CD4-positive, alpha-beta T cell treated with Interleukin-17A for 1 hour (primary cell): ENCODE measurements around the gene TMEM53.
"Not testable (repeated sequence)": the region's sequence is repeated elsewhere in the genome, so short reads cannot be mapped to it uniquely, and the experiment has no call there.

ENCODE experiments used
- DNase-seq: peaks from one replicate; pipeline ENCODE4 v3.0.0-alpha.2; 2020

TMEM53 gene

GRCh38 chr1:44672254-44672955, 1.9 kb downstream of the TMEM53 start:
- DNase-seq = peak; percentile 37

DNA sequence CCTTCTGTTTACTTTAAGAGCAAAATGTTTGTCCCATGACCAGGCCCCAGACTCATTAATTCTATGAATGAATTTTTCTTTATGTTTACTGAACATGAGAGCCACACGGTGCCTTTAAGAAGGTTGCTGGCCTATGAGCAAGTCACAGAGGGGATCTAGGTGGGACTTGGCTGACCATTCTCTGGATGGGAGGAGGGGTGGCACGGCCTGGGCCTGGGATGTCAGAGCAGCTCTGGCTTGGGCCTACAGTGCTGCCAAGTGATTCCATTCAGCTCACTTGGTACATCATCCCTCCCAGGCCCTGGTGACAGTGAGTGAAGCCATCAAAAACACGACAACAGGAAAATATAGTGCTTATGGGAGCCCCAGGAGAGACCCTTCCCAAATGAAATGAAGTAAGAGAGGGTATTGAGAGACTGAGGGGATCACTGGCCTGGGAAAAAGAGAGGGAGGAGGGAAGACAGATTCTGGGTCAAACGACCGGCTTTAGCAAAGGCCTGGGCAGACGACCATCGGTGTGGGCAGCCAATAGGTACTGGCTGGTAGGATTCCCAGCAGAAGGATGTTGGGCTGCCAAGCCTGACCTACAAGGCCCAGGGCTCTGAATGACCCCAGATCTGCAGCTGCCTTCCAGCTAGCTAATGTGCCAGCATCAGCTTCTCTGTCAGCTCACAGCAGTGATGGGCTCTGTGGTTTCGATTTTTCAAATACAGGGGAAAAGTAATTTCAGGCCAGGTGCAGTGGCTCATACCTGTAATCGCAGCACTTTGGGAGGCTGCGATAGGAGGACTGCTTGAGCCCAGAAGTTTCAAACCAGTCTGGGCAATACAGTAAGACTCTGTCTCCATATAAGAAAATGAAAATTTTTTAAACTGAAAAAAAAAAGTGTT, 3.3 kb downstream of the TMEM53 start:
- DNase-seq = no peak

GRCh38 chr1:44666719-44667118, 7.6 kb downstream of the TMEM53 start:
- not testable (repeated sequence) for DNase-seq

DNA sequence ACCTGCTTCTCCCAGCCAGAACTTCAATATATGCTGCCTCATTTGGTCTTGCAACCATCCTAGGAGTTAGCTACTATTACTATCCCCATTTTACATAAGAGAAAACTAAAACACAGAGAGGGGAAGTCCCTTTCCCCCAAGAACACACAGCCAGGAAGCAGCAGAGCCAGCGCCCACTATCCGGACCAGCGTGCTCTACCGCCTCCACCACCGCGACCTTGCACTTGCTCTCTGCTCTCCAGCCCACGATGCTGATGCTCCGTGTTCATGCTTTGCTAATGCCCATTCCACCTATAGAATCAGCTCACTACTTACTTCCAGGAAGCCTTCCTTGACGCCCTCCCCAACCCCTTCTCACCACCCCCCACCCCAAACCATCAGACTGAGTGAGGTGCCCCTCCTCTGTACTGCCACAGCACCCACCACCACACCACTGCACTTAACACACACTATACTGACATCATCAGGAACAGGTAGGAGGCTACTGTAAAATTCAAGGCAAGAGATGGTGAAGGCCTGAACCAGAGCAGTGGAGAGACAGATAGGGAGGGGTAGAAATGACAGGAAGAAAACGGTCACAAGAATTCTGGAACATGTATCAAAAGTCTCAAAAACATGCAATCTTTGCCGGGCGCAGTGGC, 9.4 kb downstream of the TMEM53 start:
- peak; percentile 10 for DNase-seq

DNA sequence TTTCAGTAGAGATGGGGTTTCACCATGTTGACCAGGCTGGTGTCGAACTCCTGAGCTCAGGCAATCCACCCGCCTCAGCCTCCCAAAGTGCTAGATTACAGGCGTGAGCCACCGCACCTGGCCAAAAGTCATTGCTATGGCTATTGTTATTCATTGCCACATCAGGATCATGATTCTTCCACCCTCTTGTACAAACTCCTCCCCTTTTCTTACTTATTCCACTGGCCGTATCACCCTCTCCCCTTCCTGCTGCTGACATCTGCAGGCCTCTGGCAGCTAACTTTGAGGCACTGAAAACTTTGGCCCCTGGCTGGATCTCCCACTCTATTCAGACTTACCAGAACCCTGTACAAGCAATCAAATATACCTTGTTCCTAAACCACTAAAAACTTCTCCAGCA, 10.9 kb downstream of the TMEM53 start:
- no peak for DNase-seq

GRCh38 chr1:44662683-44663030, 11.6 kb downstream of the TMEM53 start:
- DNase-seq = no peak

DNA sequence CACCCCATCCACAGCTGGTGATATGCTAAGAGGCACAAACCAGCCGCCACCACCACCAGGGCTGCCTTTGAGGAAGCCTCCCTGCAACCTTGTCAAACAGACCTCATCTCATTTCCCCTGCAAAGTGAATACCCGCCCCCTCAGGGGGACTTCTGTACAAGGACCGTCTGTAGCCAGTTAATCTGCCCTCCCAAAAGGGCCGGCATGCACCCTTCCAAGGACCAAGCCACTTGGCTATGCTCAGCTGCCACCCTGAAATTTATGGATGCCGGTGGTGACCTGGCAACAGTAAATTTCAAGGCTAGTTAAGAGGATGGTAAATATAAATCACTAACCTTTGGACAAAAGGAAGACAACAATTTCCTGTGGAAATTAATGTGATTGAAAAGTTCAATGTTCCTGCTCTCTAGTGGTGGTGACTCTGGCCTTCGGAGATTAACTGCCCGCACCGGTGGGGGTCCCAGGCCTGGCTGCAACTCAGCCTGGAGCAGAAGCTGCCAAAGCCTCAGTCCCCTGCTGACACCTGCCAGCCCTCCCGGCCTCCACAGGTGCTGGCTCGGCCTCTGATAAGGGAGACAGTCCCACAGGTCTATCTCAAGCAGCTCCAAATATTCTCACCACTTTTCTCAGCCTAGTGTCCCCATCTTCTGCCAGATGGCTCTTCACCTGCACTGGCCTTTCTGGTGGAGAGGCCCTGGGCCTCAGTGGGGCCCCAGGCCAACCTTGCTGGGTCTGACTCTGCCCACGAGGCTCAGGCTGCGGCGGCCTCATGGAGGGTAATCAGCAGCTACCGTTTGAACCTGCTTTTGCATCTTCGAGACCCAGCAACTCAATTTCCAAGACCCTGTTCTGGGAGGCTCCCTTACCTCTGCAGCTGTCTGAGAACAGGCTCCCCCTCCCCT, 12.2 kb downstream of the TMEM53 start:
- no peak for DNase-seq

DNA sequence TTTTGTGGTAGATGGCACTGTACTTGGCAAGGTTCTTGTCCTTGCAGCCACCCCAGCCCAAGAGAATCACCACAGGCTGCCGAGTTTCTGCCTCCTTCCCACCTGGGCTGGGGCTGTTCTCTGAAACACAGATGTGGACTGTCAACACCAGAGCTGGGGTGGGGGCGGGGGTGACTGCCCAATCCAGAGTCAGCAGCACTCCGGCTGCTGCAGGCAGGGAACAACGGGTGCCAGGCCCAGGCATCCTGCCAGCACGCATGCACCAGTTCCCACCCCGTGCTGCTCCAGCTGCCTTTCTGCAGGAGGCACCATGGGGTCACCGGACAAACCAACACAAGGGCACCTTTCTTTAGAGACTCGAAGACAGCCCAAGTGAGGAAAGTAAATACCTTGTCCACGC, 14.1 kb downstream of the TMEM53 start:
- no peak for DNase-seq

- DNase-seq = no peak
Measured at GRCh38 chr1:44659566-44659965, 14.7 kb downstream of the TMEM53 start.

- no peak for DNase-seq
Measured at GRCh38 chr1:44655609-44656008, 18.7 kb downstream of the TMEM53 start.

- DNase-seq = no peak
Measured at GRCh38 chr1:44654621-44655187, 19.6 kb downstream of the TMEM53 start.

GRCh38 chr1:44653107-44653964, 20.9 kb downstream of the TMEM53 start:
- no peak for DNase-seq

GRCh38 chr1:44652445-44653106, 21.7 kb downstream of the TMEM53 start:
- DNase-seq = peak; percentile 77

- no peak for DNase-seq
Measured at GRCh38 chr1:44651069-44651468, 23.2 kb downstream of the TMEM53 start.

DNA sequence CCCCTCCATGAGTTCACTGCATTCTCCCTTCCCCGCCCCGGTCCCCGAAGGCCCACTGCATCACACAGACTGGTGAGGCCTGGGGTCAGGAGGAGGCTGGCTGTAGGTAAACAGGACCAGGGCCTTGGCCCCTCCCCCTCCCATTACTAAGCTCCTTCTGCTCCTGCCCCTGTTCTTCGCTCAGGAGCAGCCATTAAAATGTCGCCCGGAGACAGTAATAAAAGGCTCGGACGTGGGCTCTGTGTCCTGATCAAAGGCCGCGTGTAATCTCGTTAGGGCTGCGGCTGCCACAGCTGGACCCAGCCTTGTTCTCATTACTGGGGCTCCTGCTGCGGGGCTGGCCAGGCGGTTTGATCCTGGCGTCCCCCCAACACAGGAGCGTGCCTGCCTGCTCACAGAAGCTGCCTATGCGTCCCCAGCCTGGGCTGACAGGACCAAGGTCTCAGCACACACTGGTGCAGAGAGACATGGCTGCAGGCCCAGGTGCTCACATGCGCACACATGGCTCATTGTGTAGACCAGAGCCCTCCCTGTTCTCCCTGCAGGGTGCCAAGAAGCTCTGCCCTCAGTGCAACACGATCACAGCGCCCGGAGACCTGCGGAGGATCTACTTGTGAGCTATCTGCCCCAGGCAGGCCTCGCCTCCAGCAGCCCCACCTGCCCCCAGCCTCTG, 24.0 kb downstream of the TMEM53 start:
- DNase-seq = no peak

- DNase-seq = no peak
Measured at GRCh38 chr1:44649788-44650158, 24.5 kb downstream of the TMEM53 start.

GRCh38 chr1:44648529-44649250, 25.6 kb downstream of the TMEM53 start:
- DNase-seq = no peak

DNA sequence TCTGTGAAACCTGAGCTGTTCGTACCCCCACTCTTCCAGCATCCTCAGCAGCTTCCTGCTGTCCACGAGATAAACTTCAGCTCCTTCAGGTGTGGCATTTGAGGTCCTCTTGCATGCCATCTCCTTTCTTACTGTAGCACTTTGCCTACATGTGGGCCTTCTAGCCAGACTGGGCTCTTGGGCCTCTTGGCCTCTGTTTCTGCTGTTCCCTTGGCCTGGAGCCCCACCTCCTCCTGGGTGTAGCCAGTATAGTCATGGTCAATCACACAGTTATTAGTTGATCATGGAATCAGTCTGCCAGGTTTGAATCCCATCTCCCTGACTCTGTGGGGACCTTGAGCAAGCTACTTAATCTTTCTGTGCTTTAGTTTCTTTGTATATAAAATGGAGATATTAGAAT, 26.4 kb downstream of the TMEM53 start:
- no peak for DNase-seq

DNA sequence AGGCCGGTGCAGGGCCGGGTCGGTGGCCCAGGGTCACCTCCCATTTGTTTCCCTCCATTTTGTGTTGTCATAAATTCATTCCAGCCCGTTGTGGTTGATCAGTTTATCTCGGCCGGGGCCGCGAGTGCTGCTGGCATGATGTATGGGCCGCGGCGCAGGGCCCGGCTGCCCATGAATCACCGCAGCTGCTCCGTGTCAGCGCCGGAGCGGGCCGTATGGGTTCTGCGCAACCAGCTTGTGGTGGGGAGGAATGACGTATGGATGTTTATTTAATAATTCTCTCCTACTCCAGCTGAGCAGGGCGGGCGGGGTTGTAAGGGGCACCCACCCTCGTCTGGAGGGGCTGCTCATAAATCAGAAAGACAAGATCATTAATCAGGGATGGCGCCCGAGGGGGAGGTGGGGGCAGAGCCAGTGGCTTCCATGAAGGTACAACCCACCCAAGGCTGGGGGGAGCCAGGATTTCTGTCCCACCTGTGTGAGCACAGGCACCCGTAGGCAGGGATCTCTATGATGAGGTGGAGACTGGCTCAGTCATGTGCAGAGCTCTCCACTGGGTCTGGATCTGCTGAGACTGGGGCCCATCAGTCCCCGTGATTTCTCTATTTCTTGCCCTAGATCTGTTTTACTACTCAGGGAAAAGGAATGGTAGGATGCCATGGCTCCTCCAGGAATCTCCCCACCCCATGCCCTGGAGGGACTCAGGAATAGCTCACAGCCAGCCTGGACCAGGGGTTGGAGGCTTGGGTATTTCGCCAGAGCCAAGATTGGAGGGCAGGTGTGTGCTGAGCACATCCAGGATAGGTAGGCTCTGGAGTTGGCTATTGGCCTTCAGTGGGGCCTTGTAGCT, 27.8 kb downstream of the TMEM53 start:
- no peak for DNase-seq
